IMR-90 (cell line): ENCODE measurements around the gene TRAF3.

Experiments used
- CHD1 ChIP-seq: IDR thresholded peaks from 2 replicates; pipeline ENCODE4 v1.6.1; 2012; ENCODE audit warnings: low read depth, low read length, improper control_type of control experiment
- MAZ ChIP-seq: IDR thresholded peaks from 2 replicates; pipeline ENCODE4 v1.6.1; 2012; ENCODE audit warnings: low read depth, mild to moderate bottlenecking, low read length, improper control_type of control experiment, moderate library complexity, borderline replicate concordance
- MXI1 ChIP-seq: IDR thresholded peaks from 2 replicates; pipeline ENCODE4 v1.6.1; 2012; ENCODE audit warnings: low read depth, mild to moderate bottlenecking, low read length, moderate library complexity, borderline replicate concordance
- POLR2A ChIP-seq: IDR thresholded peaks from 2 replicates; pipeline ENCODE4 v1.6.1; 2012; ENCODE audit warnings: mild to moderate bottlenecking, low read depth, low read length
- RAD21 ChIP-seq: IDR thresholded peaks from 2 replicates; pipeline ENCODE4 v1.6.1; 2012; ENCODE audit warnings: low read length, improper control_type of control experiment
- RFX5 ChIP-seq: IDR thresholded peaks from 2 replicates; pipeline ENCODE4 v1.8.0; 2012; ENCODE audit warnings: low read depth, mild to moderate bottlenecking, low read length, moderate library complexity
- TF ChIP-seq, protein P1 (sequence below): conservative IDR thresholded peaks from 2 replicates; pipeline ENCODE4 v1.5.1; 2012; ENCODE audit warnings: mild to moderate bottlenecking, low read depth, low read length, improper control_type of control experiment
- TF ChIP-seq, protein P2 (sequence below): fragments of 150-350 bp; IDR thresholded peaks from 2 replicates; pipeline ENCODE4 v1.6.1; 2016; ENCODE audit warnings: low read depth, mild to moderate bottlenecking, low read length, moderate library complexity, borderline replicate concordance

DNA sequence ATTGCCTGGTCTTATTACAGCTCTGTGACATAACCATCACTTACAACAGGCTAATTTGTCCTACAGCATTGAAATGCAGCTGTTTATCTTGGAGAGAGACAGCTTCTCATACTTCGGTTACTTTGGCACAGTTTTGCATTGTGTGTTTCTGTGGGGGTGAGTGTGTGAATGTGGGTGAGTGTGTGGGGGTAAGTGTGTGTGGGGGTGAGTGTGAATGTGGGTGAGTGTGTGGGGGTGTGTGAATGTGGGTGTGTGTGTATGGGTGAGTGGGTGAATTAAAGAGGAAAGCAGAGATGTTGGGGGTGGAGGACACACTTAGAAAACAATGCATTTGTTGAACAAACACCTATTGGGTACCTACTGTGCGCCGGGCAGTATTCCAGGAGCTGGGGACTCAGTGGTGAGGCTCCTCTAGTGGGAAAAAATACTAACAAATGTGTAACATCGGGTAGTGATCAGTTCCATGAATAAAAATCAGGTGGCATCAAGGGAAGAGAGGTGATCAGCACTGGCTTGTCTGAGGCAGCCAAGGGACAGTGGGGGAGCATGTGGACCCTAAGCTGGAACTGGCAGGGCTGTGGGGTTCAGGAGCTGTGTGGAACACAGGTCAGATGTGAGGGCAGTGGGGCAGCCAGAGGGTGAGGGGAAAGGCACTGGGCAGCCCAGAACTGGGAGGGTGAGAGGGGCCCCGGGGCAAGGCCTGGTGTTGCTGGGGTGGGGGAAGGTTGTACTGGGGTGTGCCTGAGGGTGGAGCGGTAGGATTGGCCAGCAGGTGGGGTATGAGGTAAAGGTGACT, 101.1 kb downstream of the TRAF3 start:
- TF ChIP-seq MAZ (no peak), CHD1 (no peak), POLR2A (no peak), MXI1 (no peak), RFX5 (no peak), RAD21 (no peak)
- TF ChIP-seq, protein P1, sequence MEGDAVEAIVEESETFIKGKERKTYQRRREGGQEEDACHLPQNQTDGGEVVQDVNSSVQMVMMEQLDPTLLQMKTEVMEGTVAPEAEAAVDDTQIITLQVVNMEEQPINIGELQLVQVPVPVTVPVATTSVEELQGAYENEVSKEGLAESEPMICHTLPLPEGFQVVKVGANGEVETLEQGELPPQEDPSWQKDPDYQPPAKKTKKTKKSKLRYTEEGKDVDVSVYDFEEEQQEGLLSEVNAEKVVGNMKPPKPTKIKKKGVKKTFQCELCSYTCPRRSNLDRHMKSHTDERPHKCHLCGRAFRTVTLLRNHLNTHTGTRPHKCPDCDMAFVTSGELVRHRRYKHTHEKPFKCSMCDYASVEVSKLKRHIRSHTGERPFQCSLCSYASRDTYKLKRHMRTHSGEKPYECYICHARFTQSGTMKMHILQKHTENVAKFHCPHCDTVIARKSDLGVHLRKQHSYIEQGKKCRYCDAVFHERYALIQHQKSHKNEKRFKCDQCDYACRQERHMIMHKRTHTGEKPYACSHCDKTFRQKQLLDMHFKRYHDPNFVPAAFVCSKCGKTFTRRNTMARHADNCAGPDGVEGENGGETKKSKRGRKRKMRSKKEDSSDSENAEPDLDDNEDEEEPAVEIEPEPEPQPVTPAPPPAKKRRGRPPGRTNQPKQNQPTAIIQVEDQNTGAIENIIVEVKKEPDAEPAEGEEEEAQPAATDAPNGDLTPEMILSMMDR = no peak
- TF ChIP-seq, protein P2, sequence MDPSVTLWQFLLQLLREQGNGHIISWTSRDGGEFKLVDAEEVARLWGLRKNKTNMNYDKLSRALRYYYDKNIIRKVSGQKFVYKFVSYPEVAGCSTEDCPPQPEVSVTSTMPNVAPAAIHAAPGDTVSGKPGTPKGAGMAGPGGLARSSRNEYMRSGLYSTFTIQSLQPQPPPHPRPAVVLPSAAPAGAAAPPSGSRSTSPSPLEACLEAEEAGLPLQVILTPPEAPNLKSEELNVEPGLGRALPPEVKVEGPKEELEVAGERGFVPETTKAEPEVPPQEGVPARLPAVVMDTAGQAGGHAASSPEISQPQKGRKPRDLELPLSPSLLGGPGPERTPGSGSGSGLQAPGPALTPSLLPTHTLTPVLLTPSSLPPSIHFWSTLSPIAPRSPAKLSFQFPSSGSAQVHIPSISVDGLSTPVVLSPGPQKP = no peak
